Measurements from ENCODE around the gene RAPGEF4.

The RAPGEF4 gene

GRCh38 chr2:172922306-172922705 is 186.7 kb downstream of the RAPGEF4 start:
- no peak for DNase-seq (ENCODE audit: low spot score)
- in situ Hi-C loops (cut with MboI; ENCODE audit: low sequenced_read_pairs, unreplicated experiment): no loop called here
- TF ChIP-seq, protein P1, sequence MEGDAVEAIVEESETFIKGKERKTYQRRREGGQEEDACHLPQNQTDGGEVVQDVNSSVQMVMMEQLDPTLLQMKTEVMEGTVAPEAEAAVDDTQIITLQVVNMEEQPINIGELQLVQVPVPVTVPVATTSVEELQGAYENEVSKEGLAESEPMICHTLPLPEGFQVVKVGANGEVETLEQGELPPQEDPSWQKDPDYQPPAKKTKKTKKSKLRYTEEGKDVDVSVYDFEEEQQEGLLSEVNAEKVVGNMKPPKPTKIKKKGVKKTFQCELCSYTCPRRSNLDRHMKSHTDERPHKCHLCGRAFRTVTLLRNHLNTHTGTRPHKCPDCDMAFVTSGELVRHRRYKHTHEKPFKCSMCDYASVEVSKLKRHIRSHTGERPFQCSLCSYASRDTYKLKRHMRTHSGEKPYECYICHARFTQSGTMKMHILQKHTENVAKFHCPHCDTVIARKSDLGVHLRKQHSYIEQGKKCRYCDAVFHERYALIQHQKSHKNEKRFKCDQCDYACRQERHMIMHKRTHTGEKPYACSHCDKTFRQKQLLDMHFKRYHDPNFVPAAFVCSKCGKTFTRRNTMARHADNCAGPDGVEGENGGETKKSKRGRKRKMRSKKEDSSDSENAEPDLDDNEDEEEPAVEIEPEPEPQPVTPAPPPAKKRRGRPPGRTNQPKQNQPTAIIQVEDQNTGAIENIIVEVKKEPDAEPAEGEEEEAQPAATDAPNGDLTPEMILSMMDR (IDR thresholded peaks at IDR 0.05; ENCODE audit: borderline replicate concordance, control extremely low read depth, extremely low read depth, insufficient read depth, missing control alignments): no peak

- DNase-seq (ENCODE audit: low spot score): no peak
- in situ Hi-C loops (cut with MboI; ENCODE audit: low sequenced_read_pairs, unreplicated experiment): no loop called here
- TF ChIP-seq, protein P1 (IDR thresholded peaks at IDR 0.05; ENCODE audit: borderline replicate concordance, control extremely low read depth, extremely low read depth, insufficient read depth, missing control alignments): no peak
Measured at GRCh38 chr2:172922815-172923214, 187.2 kb downstream of the RAPGEF4 start.

- in situ Hi-C loops (cut with MboI; ENCODE audit: low sequenced_read_pairs, unreplicated experiment): no loop called here
- TF ChIP-seq, protein P1 (IDR thresholded peaks at IDR 0.05; ENCODE audit: borderline replicate concordance, control extremely low read depth, extremely low read depth, insufficient read depth, missing control alignments): no peak
- no peak for DNase-seq (ENCODE audit: low spot score)
Measured at GRCh38 chr2:172924097-172924660, 188.5 kb downstream of the RAPGEF4 start.

DNA sequence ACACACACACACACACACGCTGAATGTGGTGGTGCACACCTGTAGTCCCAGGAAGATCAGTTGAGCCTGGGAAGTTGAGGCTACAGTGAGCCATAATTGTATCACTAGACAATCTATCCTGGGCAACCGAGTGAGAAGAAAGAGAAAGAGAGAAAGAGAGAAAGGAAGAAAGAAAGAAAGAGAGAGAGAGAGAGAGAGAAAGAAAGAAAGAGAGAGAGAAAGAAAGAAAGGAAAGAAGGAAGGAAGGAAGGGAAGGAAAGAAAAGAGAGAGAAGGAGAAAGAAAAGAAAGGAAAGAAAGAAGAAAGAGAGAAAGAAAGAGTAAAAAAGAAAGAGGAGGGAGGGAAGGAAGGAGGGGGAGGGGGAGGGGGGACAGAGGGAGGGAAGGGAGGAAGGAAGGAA is 190.0 kb downstream of the RAPGEF4 start:
- TF ChIP-seq, protein P1 (IDR thresholded peaks at IDR 0.05; ENCODE audit: borderline replicate concordance, control extremely low read depth, extremely low read depth, insufficient read depth, missing control alignments): no peak
- in situ Hi-C loops (cut with MboI; ENCODE audit: low sequenced_read_pairs, unreplicated experiment): no loop called here
- no peak for DNase-seq (ENCODE audit: low spot score)

DNA sequence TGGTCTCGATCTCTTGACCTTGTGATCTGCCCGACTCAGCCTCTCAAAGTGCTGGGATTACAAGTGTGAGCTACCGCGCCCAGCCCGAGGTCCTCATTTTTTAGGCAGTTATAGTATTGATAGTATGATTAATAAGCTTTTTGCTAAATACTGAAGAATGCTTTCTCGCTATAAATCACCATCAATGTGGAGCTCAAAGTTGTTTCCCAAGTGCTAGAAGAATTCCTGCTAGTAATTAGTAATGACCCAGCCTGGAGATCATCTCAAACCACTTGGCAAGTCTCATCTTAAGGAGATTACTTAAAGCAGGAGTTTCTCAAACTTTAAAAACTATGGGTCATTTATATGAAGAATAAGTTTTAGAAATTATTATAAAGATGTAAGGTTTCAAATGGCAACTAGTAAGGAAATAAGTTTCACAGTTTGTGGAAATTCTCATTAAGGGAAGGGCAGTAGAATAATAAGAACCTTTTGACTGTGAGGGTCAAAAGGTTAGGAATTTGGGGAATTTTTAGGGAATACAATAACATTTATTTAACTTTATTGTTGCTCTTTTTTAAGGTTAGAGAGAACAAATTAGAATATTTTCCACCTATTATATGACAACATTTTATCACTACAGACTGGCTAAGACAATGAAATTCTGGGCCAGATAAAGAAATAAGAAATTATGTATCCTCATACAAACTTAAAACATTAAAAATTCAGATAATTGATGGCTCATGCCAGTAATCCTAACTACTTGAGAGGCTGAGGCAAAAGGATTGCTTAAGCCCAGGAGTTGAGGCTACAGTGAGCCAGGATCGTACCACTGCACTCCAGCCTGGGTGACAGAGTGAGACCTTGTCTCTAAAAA is 191.4 kb downstream of the RAPGEF4 start:
- TF ChIP-seq, protein P1 (IDR thresholded peaks at IDR 0.05; ENCODE audit: borderline replicate concordance, control extremely low read depth, extremely low read depth, insufficient read depth, missing control alignments): no peak
- in situ Hi-C loops (cut with MboI; ENCODE audit: low sequenced_read_pairs, unreplicated experiment): no loop called here
- no peak for DNase-seq (ENCODE audit: low spot score)

GRCh38 chr2:172927641-172928357 is 192.2 kb downstream of the RAPGEF4 start:
- TF ChIP-seq, protein P1 (IDR thresholded peaks at IDR 0.05; ENCODE audit: borderline replicate concordance, control extremely low read depth, extremely low read depth, insufficient read depth, missing control alignments): no peak
- no peak for DNase-seq (ENCODE audit: low spot score)
- in situ Hi-C loops (cut with MboI; ENCODE audit: low sequenced_read_pairs, unreplicated experiment): no loop called here
